ENCODE measurements around the gene HS3ST5. TPM values are rescaled to one million over a fixed set of nuclear protein-coding genes. Genes with fewer than 3 reads are reported as not detected.

Gene HS3ST5
- total RNA-seq, 1 donor from 2014 or later: not detected

DNA sequence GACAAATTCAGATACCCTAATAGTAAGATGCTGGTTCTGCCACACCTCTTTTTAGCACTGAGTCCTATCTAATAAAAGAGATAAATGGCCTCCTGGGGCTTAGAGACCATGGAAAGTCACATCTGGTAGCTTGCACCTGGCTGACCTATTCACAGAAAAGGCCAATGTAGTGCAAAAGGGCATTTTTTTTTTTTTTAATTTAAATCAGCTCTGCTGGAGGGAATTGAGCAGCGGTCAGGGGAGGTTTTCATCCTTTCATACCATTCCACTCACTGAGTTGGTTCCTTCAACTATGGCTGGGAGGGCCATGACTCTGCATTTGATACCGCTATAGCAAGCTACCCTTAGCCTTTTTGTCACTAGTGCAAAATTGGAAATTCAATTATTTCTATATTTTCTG lies 20.1 kb upstream of the HS3ST5 start:
- Mint-ChIP-seq H3K9me3 (no peaks in the 10 kb centered on the region), H3K36me3 (ENCODE audit: low read depth) (no peaks in the 10 kb centered on the region), H3K4me3 (no peak overlapping the region), H3K27ac (no peak overlapping the region), H3K4me1 (no peaks in the 10 kb centered on the region), H3K27me3 (no peaks in the 10 kb centered on the region)
- ATAC-seq (ENCODE audit: low read depth) (no peak), DNase-seq (no peak)
- ChIA-PET POLR2A (no interaction called here), CTCF (no interaction called here)
- TF ChIP-seq, protein P1, sequence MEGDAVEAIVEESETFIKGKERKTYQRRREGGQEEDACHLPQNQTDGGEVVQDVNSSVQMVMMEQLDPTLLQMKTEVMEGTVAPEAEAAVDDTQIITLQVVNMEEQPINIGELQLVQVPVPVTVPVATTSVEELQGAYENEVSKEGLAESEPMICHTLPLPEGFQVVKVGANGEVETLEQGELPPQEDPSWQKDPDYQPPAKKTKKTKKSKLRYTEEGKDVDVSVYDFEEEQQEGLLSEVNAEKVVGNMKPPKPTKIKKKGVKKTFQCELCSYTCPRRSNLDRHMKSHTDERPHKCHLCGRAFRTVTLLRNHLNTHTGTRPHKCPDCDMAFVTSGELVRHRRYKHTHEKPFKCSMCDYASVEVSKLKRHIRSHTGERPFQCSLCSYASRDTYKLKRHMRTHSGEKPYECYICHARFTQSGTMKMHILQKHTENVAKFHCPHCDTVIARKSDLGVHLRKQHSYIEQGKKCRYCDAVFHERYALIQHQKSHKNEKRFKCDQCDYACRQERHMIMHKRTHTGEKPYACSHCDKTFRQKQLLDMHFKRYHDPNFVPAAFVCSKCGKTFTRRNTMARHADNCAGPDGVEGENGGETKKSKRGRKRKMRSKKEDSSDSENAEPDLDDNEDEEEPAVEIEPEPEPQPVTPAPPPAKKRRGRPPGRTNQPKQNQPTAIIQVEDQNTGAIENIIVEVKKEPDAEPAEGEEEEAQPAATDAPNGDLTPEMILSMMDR (IDR thresholded peaks at IDR 0.05): no peak
- intact Hi-C loops (cut with micrococcal nuclease): no loop called here

DNA sequence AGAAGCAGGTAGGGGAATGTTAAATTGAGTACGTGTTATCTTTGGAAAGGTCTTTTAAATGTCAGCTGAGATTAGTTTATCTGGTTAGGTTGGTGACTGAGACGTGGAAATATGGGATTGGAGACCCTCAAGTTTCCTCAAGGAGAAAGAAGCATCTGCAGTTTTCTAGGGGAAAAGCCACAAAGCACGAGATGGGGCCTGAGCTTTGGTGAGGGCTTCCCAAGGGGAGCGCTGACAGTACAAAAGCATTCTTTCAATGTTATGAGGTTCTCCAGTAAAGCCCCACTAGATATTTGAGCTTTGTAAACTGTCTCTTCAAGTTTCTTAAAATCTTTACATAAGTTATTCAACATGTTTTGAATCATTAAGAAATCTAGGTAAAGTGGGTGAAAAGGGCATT lies 19.6 kb upstream of the HS3ST5 start:
- Mint-ChIP-seq H3K4me1 (no peaks in the 10 kb centered on the region), H3K27ac (no peak overlapping the region), H3K4me3 (no peak overlapping the region), H3K27me3 (no peaks in the 10 kb centered on the region), H3K9me3 (no peaks in the 10 kb centered on the region), H3K36me3 (ENCODE audit: low read depth) (no peaks in the 10 kb centered on the region)
- DNase-seq: no peak
- ChIA-PET POLR2A (no interaction called here), CTCF (no interaction called here)
- ATAC-seq (ENCODE audit: low read depth): no peak
- TF ChIP-seq, protein P1 (IDR thresholded peaks at IDR 0.05): no peak
- intact Hi-C loops (cut with micrococcal nuclease): no loop called here

DNA sequence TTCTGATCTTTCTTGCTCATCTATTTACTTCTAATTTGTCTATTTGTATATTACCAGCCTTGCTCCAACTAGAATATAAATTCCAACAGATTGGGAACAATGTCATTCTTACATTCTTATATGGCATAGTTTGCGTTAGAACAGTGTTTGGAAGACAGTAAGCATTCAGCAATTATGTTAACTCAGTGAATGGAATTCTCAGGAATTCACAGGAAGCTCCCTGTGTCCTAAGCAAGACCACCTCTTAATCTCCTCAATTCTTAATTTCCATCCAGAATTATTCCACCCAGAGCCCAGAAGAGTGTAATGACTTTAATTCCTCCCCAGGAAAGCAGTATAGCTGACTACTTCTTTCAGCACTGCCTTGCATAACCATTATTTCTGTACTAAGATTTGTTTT lies 18.2 kb upstream of the HS3ST5 start:
- no peak for DNase-seq
- H3K36me3 Mint-ChIP-seq (ENCODE audit: low read depth): no peaks in the 10 kb centered on the region
- intact Hi-C loops (cut with micrococcal nuclease): no loop called here

DNA sequence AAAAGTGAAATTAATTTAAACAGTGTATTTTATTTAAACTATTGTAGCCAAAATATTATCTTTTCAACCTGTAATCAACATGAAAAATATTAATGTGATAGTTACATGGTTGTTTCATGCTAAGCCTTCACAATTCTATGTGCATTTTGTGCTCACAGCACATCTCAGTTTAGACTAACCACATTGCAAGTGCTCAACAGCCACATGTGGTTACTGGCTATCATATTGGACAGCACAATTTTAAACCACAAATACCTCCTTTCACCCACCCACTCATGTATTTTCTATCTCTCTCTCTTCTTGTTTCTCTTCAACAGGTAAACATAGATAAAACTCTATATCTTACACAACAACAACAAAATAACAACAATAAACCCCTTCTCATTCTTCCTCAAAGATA lies 12.5 kb upstream of the HS3ST5 start:
- TF ChIP-seq, protein P1 (IDR thresholded peaks at IDR 0.05): no peak
- CTCF ChIA-PET: no interaction called here
- Mint-ChIP-seq H3K4me1 (no peaks in the 10 kb centered on the region), H3K36me3 (ENCODE audit: low read depth) (no peaks in the 10 kb centered on the region), H3K27ac (no peak overlapping the region), H3K9me3 (no peaks in the 10 kb centered on the region), H3K27me3 (no peaks in the 10 kb centered on the region), H3K4me3 (no peak overlapping the region)
- no peak for DNase-seq
- POLR2A ChIA-PET: no interaction called here
- no peak for ATAC-seq (ENCODE audit: low read depth)
- intact Hi-C loops (cut with micrococcal nuclease): no loop called here

More for the DNA sequence above, 18.2 kb upstream of the HS3ST5 start:
- ChIA-PET CTCF (no interaction called here), POLR2A (no interaction called here)
- H3K27ac Mint-ChIP-seq: no peak overlapping the region
- H3K27me3 Mint-ChIP-seq: no peaks in the 10 kb centered on the region
- TF ChIP-seq, protein P1 (IDR thresholded peaks at IDR 0.05): no peak
- H3K4me1 Mint-ChIP-seq: no peaks in the 10 kb centered on the region
- H3K9me3 Mint-ChIP-seq: no peaks in the 10 kb centered on the region
- H3K4me3 Mint-ChIP-seq: no peak overlapping the region
- ATAC-seq (ENCODE audit: low read depth): no peak

DNA sequence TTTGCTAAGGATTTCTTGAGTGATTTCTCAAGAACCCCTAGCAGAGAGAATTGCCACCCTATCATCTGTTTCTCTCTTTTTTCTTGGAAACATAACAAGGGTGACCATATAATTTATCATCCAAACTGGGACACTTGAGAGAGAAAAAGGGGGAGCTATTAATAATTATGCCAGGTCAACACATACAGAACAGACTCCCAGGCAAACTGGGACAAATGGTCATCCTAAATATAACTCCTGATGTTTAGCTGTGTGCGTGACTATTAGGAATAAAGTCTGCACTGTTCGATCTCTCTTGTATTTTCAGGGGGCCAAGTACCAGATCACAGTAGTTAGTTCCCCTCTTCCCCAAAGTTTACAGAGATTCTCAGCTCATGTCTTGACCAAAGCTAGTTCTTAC lies 11.7 kb upstream of the HS3ST5 start:
- DNase-seq (no peak), ATAC-seq (ENCODE audit: low read depth) (no peak)
- Mint-ChIP-seq H3K9me3 (no peaks in the 10 kb centered on the region), H3K4me3 (no peak overlapping the region), H3K27ac (no peak overlapping the region), H3K36me3 (ENCODE audit: low read depth) (no peaks in the 10 kb centered on the region), H3K27me3 (no peaks in the 10 kb centered on the region), H3K4me1 (no peaks in the 10 kb centered on the region)
- intact Hi-C loops (cut with micrococcal nuclease): no loop called here
- ChIA-PET CTCF (no interaction called here), POLR2A (no interaction called here)
- TF ChIP-seq, protein P1 (IDR thresholded peaks at IDR 0.05): no peak
